NCI-H1694 treated with DMSO at 0.1 percent for 48 hours (cell line): ENCODE measurements around the gene DNAJB6.

ENCODE experiments used
- DNase-seq: peaks from one replicate; lab custom pipeline; 2025; lab: John Stamatoyannopoulos, UW

Gene DNAJB6

GRCh38 chr7:157428554-157428945, 91.7 kb downstream of the DNAJB6 start:
- DNase-seq, result no peak

- DNase-seq, result no peak
Observed at GRCh38 chr7:157429001-157429679, 92.3 kb downstream of the DNAJB6 start.

- no peak for DNase-seq
Observed at GRCh38 chr7:157429680-157430224, 92.9 kb downstream of the DNAJB6 start.

- DNase-seq, result no peak
Observed at GRCh38 chr7:157430721-157431120, 93.9 kb downstream of the DNAJB6 start.

GRCh38 chr7:157431173-157431950, 94.6 kb downstream of the DNAJB6 start:
- DNase-seq, result no peak

GRCh38 chr7:157431951-157432540, 95.2 kb downstream of the DNAJB6 start:
- no peak for DNase-seq

GRCh38 chr7:157432541-157432956, 95.7 kb downstream of the DNAJB6 start:
- peak; percentile 31 for DNase-seq

- DNase-seq, result peak; percentile 31
Observed at GRCh38 chr7:157432957-157433576, 96.3 kb downstream of the DNAJB6 start.

GRCh38 chr7:157433628-157434027, 96.8 kb downstream of the DNAJB6 start:
- no peak for DNase-seq

GRCh38 chr7:157434231-157434630, 97.4 kb downstream of the DNAJB6 start:
- DNase-seq, result no peak

GRCh38 chr7:157434701-157435100, 97.9 kb downstream of the DNAJB6 start:
- no peak for DNase-seq

GRCh38 chr7:157436076-157436475, 99.3 kb downstream of the DNAJB6 start:
- DNase-seq, result no peak

- DNase-seq, result no peak
Observed at GRCh38 chr7:157436763-157437480, 100.1 kb downstream of the DNAJB6 start.

GRCh38 chr7:157437519-157438061, 100.8 kb downstream of the DNAJB6 start:
- DNase-seq, result no peak

- DNase-seq, result no peak
Observed at GRCh38 chr7:157438121-157439025, 101.6 kb downstream of the DNAJB6 start.

- no peak for DNase-seq
Observed at GRCh38 chr7:157439149-157439548, 102.3 kb downstream of the DNAJB6 start.

- DNase-seq, result no peak
Observed at GRCh38 chr7:157439761-157440160, 103.0 kb downstream of the DNAJB6 start.

- DNase-seq, result no peak
Observed at GRCh38 chr7:157440346-157441022, 103.7 kb downstream of the DNAJB6 start.

GRCh38 chr7:157441023-157441399, 104.2 kb downstream of the DNAJB6 start:
- DNase-seq, result no peak

- no peak for DNase-seq
Observed at GRCh38 chr7:157442456-157442855, 105.7 kb downstream of the DNAJB6 start.
